Measurements from ENCODE around the gene KLHL10. TPM values are rescaled to one million over a fixed set of nuclear protein-coding genes. Genes with fewer than 3 reads are reported as not detected.

KLHL10 gene
- total and polyA plus RNA-seq, 2 of the 13 experiments (the other 11 are each of a cell fraction or from before 2014, with no cell fraction given): 0.04 to 0.08 TPM

- no peak for TF ChIP-seq ZFP36 (IDR thresholded peaks at IDR 0.05; ENCODE audit: borderline replicate concordance, low read depth, low read length, partially characterized antibody)
- no peak; the same call in 1 of the 2 replicates for TF ChIP-seq HIVEP1 (CRISPR knock-in tag; IDR thresholded peaks at IDR 0.05)
- no peak for TF ChIP-seq CBX1 (IDR thresholded peaks at IDR 0.05; ENCODE audit: low read depth)
- TF ChIP-seq DR1 (CRISPR knock-in tag; IDR thresholded peaks at IDR 0.05): no peak
- TF ChIP-seq MLXIP (CRISPR knock-in tag; IDR thresholded peaks at IDR 0.05; ENCODE audit: borderline replicate concordance): no peak
- no peak for TF ChIP-seq ZNF780A (CRISPR knock-in tag; IDR thresholded peaks at IDR 0.05)
- no peak for TF ChIP-seq ZKSCAN1 (IDR thresholded peaks at IDR 0.05; ENCODE audit: low read length)
- TF ChIP-seq ZNF513 (CRISPR knock-in tag; conservative IDR thresholded peaks at IDR 0.05): no peak
- 0 out of 2 replicates have a peak, but pooled peaks have one; percentile 47 for TF ChIP-seq ZMYM2 (CRISPR knock-in tag; IDR thresholded peaks at IDR 0.05)
- TF ChIP-seq ZNF281 (CRISPR knock-in tag; IDR thresholded peaks at IDR 0.05; ENCODE audit: borderline replicate concordance): peak; percentile 65
- TF ChIP-seq EEA1 (CRISPR knock-in tag; IDR thresholded peaks at IDR 0.05; ENCODE audit: borderline replicate concordance): 0 out of 2 replicates have a peak, but pooled peaks have one; percentile 81
- TF ChIP-seq MYC (CRISPR knock-in tag; IDR thresholded peaks at IDR 0.05; ENCODE audit: borderline replicate concordance): peak; percentile 40; the same call in 1 of the 2 replicates
- no peak for TF ChIP-seq SNAPC5 (CRISPR knock-in tag; IDR thresholded peaks at IDR 0.05; ENCODE audit: borderline replicate concordance)
- no peak for TF ChIP-seq REXO4 (CRISPR knock-in tag; IDR thresholded peaks at IDR 0.05; ENCODE audit: borderline replicate concordance)
- no peak for TF ChIP-seq NR0B2 (CRISPR knock-in tag; IDR thresholded peaks at IDR 0.05)
- 0 out of 2 replicates have a peak, but pooled peaks have one; percentile 11 for TF ChIP-seq BORCS8-MEF2B (CRISPR knock-in tag; IDR thresholded peaks at IDR 0.05)
- no peak for TF ChIP-seq MIXL1 (CRISPR knock-in tag; IDR thresholded peaks at IDR 0.05)
- TF ChIP-seq ARID2 (CRISPR knock-in tag; IDR thresholded peaks at IDR 0.05; ENCODE audit: borderline replicate concordance): no peak
- TF ChIP-seq NR2F6 (IDR thresholded peaks at IDR 0.05): no peak
- 0 out of 2 replicates have a peak, but pooled peaks have one; percentile 25 for TF ChIP-seq NR2F6 (CRISPR knock-in tag; IDR thresholded peaks at IDR 0.05)
- 0 out of 2 replicates have a peak, but pooled peaks have one; percentile 45 for TF ChIP-seq ZNF205 (CRISPR knock-in tag; IDR thresholded peaks at IDR 0.05)
- 0 out of 2 replicates have a peak, but pooled peaks have one; percentile 2 for TF ChIP-seq ZNF317 (CRISPR knock-in tag; IDR thresholded peaks at IDR 0.05)
Measured at GRCh38 chr17:41792845-41793783, 44.5 kb upstream of the KLHL10 start (continued).
